NCI-H446 treated with DMSO at 0.1 percent for 48 hours (cell line): ENCODE measurements around the gene SYT1.

ENCODE experiments used
- DNase-seq: peaks from one replicate; lab custom pipeline; 2025; lab: John Stamatoyannopoulos, UW

SYT1 gene

DNA sequence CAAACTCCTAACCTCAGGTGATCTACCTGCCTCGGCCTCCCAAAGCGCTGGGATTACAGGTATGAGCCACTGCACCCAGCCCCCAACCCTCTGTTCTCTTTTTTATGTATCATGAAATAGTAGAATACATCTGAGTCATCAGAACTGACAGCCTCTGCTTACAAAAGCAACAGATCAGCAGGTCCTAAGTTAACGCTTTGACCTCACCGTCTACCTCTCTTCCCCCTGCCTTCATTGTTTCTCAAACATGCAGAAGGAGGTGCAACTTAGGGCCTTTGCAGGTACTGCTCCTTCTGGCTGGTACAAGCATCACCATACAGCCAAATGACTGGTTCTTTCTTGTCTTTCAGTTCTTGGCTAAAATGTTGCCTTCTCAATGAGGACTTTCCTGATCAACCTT, 577.0 kb downstream of the SYT1 start:
- DNase-seq: no peak

DNA sequence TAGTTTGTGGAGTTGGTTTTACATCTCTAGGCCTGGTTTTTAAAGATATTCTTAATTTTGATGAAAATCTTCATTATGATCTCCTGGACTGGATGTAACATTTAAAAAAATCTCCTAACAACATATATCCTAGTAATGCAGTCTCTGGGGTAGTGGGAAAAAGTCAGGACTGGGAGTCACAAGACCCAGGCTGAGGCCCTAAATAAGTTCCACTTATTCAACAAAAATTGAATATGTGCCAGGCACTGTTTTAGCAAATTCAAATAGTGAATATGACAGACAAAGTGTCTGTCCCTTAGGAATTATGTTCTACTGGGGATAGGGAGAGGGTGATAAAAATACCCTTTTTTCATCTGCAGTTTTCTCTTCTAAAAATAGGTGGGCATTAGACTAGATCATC, 577.8 kb downstream of the SYT1 start:
- no peak for DNase-seq

DNA sequence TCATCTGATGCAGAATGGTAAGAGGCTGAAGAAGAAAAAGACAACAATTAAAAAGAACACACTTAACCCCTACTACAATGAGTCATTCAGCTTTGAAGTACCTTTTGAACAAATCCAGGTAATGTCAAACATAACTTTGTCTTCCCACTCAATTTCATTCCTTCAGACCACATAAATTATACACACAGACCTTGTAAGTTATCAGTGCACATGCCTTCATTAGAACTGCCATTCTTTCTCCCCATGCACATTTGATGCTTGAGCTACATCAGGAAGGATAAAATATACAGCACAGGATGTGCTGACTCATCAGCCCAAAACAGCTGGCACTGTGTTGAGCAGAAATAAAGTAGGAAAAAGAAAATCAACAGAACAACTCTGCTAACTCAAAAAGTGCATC, 579.5 kb downstream of the SYT1 start:
- DNase-seq: no peak

DNA sequence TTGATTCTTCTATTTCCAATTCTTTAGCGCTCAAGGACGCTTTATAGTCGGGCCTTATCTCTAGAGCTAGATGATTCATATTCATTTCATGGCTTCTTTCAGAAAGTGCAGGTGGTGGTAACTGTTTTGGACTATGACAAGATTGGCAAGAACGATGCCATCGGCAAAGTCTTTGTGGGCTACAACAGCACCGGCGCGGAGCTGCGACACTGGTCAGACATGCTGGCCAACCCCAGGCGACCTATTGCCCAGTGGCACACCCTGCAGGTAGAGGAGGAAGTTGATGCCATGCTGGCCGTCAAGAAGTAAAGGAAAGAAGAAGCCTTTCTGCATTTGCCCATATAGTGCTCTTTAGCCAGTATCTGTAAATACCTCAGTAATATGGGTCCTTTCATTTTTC, 584.2 kb downstream of the SYT1 start:
- no peak for DNase-seq

DNA sequence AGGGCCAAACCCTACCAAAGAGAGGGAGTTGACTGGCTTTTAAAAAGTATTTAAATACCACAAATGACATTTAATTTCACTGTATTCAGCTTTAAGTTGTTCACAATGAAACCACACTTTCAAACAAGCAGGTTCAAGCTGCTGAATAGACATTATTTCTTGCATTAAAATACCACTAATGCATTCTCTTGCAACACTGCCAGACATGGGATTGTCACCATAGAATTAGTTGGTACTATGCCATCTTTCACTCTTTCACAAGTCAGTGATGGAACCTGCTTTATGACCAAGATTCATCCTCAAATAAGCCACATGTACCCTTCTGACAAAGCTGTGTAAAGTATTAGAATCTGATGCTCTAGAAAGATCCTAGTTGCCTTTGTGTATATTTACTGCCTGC, 586.8 kb downstream of the SYT1 start:
- DNase-seq: peak; percentile 53

DNA sequence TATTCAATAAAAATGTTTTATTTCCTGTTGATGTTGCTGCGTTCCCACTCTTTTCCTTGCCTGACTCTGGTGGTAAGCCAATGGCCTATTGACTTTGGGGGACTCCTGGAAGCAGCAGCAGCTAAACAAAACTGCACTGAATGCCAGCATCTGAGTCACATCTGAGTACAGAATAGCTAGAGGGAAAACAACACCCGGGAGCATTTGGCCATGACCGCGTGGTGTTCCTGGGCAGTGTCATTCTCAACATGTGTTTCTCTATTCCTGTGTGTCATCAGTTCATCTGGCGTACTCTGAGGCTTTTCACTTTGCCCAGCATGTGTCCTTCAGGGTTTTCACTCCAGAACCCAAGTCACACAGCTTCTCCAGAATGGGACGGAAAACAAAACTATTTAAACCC, 587.4 kb downstream of the SYT1 start:
- DNase-seq: peak; percentile 95

DNA sequence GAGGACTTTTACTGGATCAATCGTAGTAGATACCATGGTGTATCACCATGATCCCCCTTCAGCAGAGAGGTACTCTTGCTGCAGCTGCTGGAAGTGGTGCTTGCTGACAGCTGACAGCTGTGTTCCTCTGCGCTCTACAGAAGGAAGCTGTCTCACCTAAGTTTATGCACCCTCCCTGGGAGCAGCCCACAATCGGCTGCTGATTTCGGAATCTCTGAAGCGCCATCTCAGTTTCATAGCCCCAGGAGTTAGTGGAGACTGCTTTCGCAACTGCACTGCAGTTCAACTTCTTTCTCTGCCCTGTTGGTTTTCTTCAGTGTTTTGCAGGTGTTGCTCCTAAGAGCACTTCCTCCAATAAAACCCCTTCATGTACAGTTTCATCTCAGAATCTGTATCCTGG, 588.3 kb downstream of the SYT1 start:
- no peak for DNase-seq

DNA sequence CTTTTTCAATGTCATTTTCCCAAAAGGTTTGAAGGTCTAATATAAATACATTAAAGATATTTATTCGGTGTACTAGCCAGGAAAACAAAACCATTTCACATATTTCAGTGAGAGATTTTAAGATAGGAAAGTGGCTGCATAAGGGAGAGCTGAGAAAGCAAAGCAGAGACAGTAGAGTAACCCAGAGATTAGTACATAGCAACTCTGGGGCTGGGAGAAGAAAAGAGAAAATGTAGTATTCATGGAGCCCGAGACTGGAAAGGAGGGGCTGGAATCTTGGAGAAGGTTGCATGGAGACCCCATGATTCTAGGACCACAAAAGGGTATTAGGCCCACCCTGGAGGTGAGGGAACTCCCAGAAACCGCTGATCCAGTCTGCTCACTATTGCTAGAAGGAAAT, 589.2 kb downstream of the SYT1 start:
- DNase-seq: no peak

DNA sequence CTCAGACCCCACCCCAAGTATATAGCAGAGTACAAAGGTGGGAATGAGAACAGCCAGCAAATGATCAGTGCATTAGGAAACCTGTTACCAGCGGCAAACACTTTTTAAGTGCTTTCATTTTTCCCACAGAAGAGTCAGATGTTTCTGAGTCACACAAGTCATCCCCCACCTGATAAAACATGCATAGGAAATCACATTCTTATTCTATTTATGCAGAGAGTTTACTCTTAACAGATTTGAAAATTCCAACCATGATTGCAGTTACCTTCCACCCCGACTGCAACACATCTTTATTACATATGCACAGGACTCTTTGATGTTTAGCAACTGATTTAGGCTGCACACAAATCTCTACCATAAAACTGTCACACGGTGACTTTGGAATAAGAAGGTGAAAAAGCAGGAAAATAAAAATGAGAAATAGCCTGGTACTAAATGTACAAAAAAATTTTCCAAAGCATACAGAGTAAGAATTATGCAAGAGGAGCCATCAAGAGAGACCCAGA, 589.8 kb downstream of the SYT1 start:
- no peak for DNase-seq

DNA sequence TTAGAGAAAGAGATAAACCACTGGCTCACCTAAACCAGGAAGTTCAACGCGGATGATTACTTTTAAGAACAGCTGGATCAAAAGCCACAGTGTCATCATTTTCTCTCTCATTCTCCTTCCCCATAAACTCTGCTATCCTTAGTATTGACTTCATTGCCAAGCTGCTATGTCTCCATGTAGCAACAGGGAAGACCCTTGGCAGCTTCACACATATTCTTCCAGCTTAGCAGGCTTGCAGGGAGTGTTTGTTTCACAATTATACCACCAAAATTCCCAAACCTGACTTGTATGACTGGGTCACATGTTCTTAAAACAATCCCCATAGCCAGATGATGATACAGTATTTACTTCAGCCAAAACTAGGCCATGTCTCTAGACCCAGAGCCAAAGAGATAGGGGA, 590.7 kb downstream of the SYT1 start:
- DNase-seq: no peak

DNA sequence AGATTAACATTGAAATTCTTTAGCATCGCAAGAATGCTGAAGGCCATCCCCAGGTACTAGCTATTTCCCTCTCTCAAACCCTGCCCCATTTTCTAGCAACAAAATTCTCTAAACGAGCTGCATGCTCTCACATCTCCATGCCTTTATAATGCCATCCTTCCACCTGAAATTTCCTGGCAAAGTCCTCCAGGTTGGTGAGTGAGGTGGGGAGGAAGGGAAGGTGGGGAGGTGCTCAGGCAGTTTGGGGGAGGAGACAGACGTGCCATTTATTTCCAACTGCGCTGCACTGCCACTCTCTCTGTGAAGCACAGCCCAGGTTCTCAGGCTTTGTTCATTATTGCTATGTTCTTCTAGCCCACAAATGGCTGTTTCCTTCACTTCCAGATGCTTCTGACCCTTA, 617.7 kb downstream of the SYT1 start:
- DNase-seq: no peak

DNA sequence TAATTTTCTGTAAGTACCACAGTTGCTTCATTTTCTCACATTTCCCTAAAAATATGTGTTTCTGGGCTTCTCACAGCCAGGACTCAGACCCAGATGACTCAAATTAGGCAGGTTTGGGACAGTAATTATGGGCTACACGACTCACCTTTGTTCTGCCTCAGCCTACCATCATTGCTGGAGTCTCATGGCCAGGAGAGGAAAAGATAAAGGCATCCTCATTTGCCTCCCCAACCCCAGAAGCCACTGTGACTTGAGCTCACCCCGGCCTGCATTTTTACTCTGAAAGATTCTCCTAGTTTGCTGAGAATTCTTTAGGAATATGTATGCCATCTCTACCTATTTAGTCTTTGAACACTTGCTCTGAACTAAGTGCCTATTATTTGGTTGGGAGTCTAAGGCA, 618.3 kb downstream of the SYT1 start:
- DNase-seq: no peak

DNA sequence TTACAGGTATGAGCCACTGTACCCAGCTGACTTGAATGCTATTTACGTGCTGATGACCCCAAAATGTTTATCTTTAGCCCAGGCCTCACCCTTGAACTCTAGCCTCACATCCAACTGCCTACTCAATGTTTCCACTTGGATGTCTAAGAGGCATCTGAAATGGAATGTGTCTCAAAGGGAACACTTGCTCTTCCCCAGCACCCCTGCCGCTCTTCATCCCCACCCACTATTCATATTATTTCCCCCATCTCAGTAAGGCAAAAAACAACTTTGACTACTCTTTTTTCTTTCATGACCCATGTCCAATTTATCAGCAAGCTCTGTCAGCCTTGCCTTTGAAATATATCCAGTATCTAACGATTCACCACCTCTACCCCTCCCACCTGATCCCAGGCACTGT, 621.6 kb downstream of the SYT1 start:
- DNase-seq: no peak

DNA sequence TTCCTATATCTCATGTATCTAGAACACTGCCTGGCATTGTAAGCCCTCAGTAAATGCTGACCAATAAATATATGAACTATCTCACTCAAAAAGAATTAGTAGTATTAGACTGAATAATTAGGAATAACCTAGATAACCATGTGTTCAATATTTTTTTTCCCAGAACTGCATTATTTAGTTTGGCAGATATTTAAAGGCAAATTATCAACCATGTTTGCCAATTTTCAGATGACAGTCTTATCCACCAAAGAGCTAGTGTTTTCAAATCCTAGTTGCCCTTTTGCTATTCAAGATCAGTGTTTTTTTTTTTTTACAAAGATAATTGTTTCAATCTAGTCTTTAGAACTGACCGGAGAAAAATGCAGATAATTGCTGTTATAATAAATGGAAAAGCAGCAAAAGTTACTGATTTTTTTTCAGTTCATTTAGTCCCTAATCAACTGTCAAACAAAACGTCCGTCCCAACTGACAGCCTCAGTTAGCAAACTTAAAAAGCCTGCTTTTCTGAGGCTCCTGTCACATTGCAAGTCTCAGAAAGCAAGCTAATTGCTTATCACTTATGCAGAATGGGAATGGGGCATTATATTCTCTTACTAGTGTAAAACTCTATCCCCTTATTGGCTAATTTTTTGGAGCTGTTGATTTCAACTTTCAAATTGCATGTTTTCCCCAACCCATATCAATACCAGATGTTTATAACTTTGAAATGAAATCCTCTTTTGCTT, 623.0 kb downstream of the SYT1 start:
- no peak for DNase-seq
